HEK293T (cell line): ENCODE data around the gene TRAPPC1.

Experiments used
- ARNT ChIP-seq: fragments of 450-650 bp; IDR thresholded peaks from 2 replicates; pipeline ENCODE4 v1.6.1; 2017; ENCODE audit warnings: mild to moderate bottlenecking
- ELF4 ChIP-seq: fragments of 450-650 bp; IDR thresholded peaks from 2 replicates; pipeline ENCODE4 v1.6.1; 2017; ENCODE audit warnings: antibody characterized with exemption
- LEF1 ChIP-seq: fragments of 450-650 bp; IDR thresholded peaks from 2 replicates; pipeline ENCODE4 v1.6.1; 2017; ENCODE audit warnings: mild to moderate bottlenecking, borderline replicate concordance
- SP1 ChIP-seq: fragments of 450-650 bp; IDR thresholded peaks from 2 replicates; pipeline ENCODE4 v1.6.1; 2017
- TF ChIP-seq, protein P1 (sequence below): fragments of 450-650 bp; IDR thresholded peaks from 2 replicates; pipeline ENCODE4 v1.6.1; 2016

DNA sequence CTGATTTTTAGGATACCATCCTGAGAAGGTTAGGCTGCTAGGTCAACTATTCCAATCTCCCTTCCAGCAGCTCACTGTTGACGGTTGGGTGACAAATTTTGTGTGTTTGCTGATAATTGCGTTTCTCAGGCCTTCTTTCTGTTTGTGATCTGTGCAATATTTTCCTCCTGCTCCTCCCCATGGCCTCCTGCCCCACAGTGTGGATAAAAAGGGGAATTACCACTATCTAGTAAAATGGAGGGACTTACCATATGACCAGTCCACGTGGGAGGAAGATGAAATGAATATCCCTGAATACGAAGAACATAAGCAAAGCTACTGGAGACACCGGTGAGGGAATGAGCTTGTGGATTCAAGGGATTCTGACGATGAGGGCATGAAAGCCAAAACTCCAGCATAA is 34.0 kb downstream of the TRAPPC1 start:
- TF ChIP-seq ARNT (no peak), ELF4 (no peak), SP1 (no peak), LEF1 (no peak)
- TF ChIP-seq, protein P1, sequence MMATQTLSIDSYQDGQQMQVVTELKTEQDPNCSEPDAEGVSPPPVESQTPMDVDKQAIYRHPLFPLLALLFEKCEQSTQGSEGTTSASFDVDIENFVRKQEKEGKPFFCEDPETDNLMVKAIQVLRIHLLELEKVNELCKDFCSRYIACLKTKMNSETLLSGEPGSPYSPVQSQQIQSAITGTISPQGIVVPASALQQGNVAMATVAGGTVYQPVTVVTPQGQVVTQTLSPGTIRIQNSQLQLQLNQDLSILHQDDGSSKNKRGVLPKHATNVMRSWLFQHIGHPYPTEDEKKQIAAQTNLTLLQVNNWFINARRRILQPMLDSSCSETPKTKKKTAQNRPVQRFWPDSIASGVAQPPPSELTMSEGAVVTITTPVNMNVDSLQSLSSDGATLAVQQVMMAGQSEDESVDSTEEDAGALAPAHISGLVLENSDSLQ, result no peak
